GM18870 (cell line): ENCODE measurements around the gene SLC12A6.
"Not testable (repeated sequence)": the region's sequence is repeated elsewhere in the genome, so short reads cannot be mapped to it uniquely, and the experiment has no call there.

ENCODE experiments used
- ATAC-seq: cut with Tn5 transposase; IDR thresholded peaks from one replicate; pipeline ENCODE4 v1.9.1; 2021; ENCODE audit warnings: moderate library complexity; ENCODE audit not compliant: unreplicated experiment

Gene SLC12A6

GRCh38 chr15:34209421-34210282 is 127.9 kb downstream of the SLC12A6 start, which contains the start of gene KATNBL1:
TSS of gene KATNBL1 (minus strand) at chr15:34210096. CDS start at chr15:34163676, 46,420 bp downstream.
- ATAC-seq, result peak; percentile 87

GRCh38 chr15:34206011-34206410 is 131.6 kb downstream of the SLC12A6 start:
- ATAC-seq, result no peak

GRCh38 chr15:34203936-34204335 is 133.6 kb downstream of the SLC12A6 start:
- no peak for ATAC-seq

GRCh38 chr15:34203305-34203704 is 134.3 kb downstream of the SLC12A6 start:
- ATAC-seq, result no peak

GRCh38 chr15:34193272-34193671 is 144.3 kb downstream of the SLC12A6 start:
- ATAC-seq, result not testable (repeated sequence)

GRCh38 chr15:34188711-34189110 is 148.9 kb downstream of the SLC12A6 start:
- ATAC-seq, result no peak

GRCh38 chr15:34185666-34186065 is 151.9 kb downstream of the SLC12A6 start:
- no peak for ATAC-seq

- no peak for ATAC-seq
Measured at GRCh38 chr15:34182942-34183341, 154.6 kb downstream of the SLC12A6 start.
